Motor neuron (in vitro differentiated cells): ENCODE results near the gene GRIN3B. TPM values are rescaled to one million over a fixed set of nuclear protein-coding genes. Genes with fewer than 3 reads are reported as not detected.

ENCODE experiments used
- ATAC-seq, 8 experiments: fragments of 200-7000 bp; cut with Tn5 transposase; replicated peaks in 6 of 8; 2 replicates each; pipeline ENCODE4 v1.8.0; 2021; ENCODE audit warnings: mild to moderate bottlenecking in 8 of 8, moderate library complexity in 8 of 8
- H3K27ac ChIP-seq, 2 donors: fragments of 250-450 bp; sonication (Bioruptor Pico); 2 replicates each; pipeline ENCODE4 v1.9.0; 2021; ENCODE audit warnings: antibody characterized with exemption in 2 of 2, mild to moderate bottlenecking in 2 of 2, moderate library complexity in 1 of 2
- H3K4me1 ChIP-seq, 2 donors: fragments of 250-450 bp; sonication (Bioruptor Pico); replicated peaks in 1 of 2; 2 replicates each; pipeline ENCODE4 v1.6.1; 2021; ENCODE audit warnings: antibody characterized with exemption in 2 of 2, mild to moderate bottlenecking in 2 of 2, moderate library complexity in 1 of 2
- H3K4me3 ChIP-seq, 5 donors: fragments of 250-450 bp; sonication (Bioruptor Pico); 2 replicates each; pipeline ENCODE4 v1.9.0; 2021; ENCODE audit warnings: antibody characterized with exemption in 5 of 5, mild to moderate bottlenecking in 5 of 5, moderate library complexity in 4 of 5
- WGBS, 10 experiments: fragments of 450-650 bp; shearing (Covaris generic); methylation state at CpG; one replicate each; pipeline ENCODE4 v1.0.0; 2022; 5-methylcytosine and 5-hydroxymethylcytosine counted together
- in situ Hi-C, 9 experiments: fragments of 400-800 bp; cut with MboI; loops; one replicate each; pipeline ENCODE4 v1.15.0; 2021; ENCODE audit warnings: low sequenced_read_pairs in 9 of 9, low pct_unique_long_range_greater_than_20kb in 2 of 9; ENCODE audit not compliant: unreplicated experiment in 9 of 9
- total RNA-seq, 8 experiments: library from RNA; unstranded; fragments of 300-600 nt; gene quantifications; 2 replicates each; pipeline versions ENCODE4 v1.2.3 to v1.2.4, GENCODE V29; 2022

Gene GRIN3B
- total RNA-seq, 8 experiments from 2014 or later, result 0.08 to 1.1 (median 0.28) TPM; not detected in 1

- in situ Hi-C loops, result no loop called here
- ATAC-seq, result no peak
- Histone ChIP-seq H3K4me1 (peaks cover 21 to 55% of the 10 kb centered on the region in 2 donors), H3K4me3 (no peak overlapping the region), H3K27ac (no peak overlapping the region)
- 20 to 100% (median 93%) methylated on average over 1 to 24 of the region's 36 CpGs; no CpG with 5 or more reads in 2 of the 10 experiments for WGBS, 10 experiments
Measured at GRCh38 chr19:958967-959855, 41.0 kb upstream of the GRIN3B start.

- in situ Hi-C loops, result no loop called here
- WGBS, 10 experiments, result 73 to 100% (median 90%) methylated on average over 1 to 3 of the region's 12 CpGs; no CpG with 5 or more reads in 7 of the 10 experiments
- ATAC-seq, result no peak
- peaks cover 21 to 47% of the 10 kb centered on the region in 2 donors for H3K4me1 ChIP-seq
- H3K27ac ChIP-seq, result no peak overlapping the region
- no peak overlapping the region for H3K4me3 ChIP-seq
Measured at GRCh38 chr19:960020-960419, 40.2 kb upstream of the GRIN3B start.

- ATAC-seq, result no peak
- Histone ChIP-seq H3K27ac (no peak overlapping the region), H3K4me3 (no peak overlapping the region), H3K4me1 (peaks cover 17 to 41% of the 10 kb centered on the region in 2 donors)
- in situ Hi-C loops, result no loop called here
- 71 to 100% (median 93%) methylated on average over 1 to 4 of the region's 8 CpGs; no CpG with 5 or more reads in 7 of the 10 experiments for WGBS, 10 experiments
Measured at GRCh38 chr19:960601-960938, 39.6 kb upstream of the GRIN3B start.

- in situ Hi-C loops, result no loop called here
- H3K27ac ChIP-seq, result peak overlapping the region in 1 of 2 donors; percentile 57
- 20 to 100% (median 55%) methylated on average over 1 to 3 of the region's 14 CpGs; no CpG with 5 or more reads in 2 of the 10 experiments for WGBS, 10 experiments
- ATAC-seq, result peak; percentile 60 to 90 (median 76)
- H3K4me3 ChIP-seq, result no peak overlapping the region
- peaks cover 2 to 27% of the 10 kb centered on the region in 2 donors for H3K4me1 ChIP-seq
Measured at GRCh38 chr19:961866-962620, 38.2 kb upstream of the GRIN3B start.

- peaks cover 0 to 22% of the 10 kb centered on the region in 2 donors for H3K4me1 ChIP-seq
- WGBS, 10 experiments, result 69 to 96% (median 83%) methylated on average over 7 to 10 of the region's 31 CpGs; no CpG with 5 or more reads in 6 of the 10 experiments
- peak overlapping the region in 1 of 2 donors; percentile 11 for H3K27ac ChIP-seq
- in situ Hi-C loops, result no loop called here
- no peak for ATAC-seq
- H3K4me3 ChIP-seq, result no peak overlapping the region
Measured at GRCh38 chr19:962683-963400, 37.4 kb upstream of the GRIN3B start.

GRCh38 chr19:963486-963951 lies 36.7 kb upstream of the GRIN3B start:
- WGBS, 10 experiments, result 100% methylated on average over 1 to 2 of the region's 11 CpGs; no CpG with 5 or more reads in 8 of the 10 experiments
- Histone ChIP-seq H3K4me3 (no peak overlapping the region), H3K4me1 (peaks cover 0 to 22% of the 10 kb centered on the region in 2 donors), H3K27ac (no peak overlapping the region)
- in situ Hi-C loops, result no loop called here
- ATAC-seq, result peak in 1 of 8 experiments; percentile 6

GRCh38 chr19:964116-964520 lies 36.1 kb upstream of the GRIN3B start:
- 80 to 100% methylated on average over 1 to 6 of the region's 16 CpGs; no CpG with 5 or more reads in 8 of the 10 experiments for WGBS, 10 experiments
- in situ Hi-C loops, result no loop called here
- H3K4me1 ChIP-seq, result peaks cover 0 to 22% of the 10 kb centered on the region in 2 donors
- no peak for ATAC-seq
- H3K4me3 ChIP-seq, result no peak overlapping the region
- H3K27ac ChIP-seq, result no peak overlapping the region

- 88 to 100% (median 100%) methylated on average over 1 to 9 of the region's 19 CpGs; no CpG with 5 or more reads in 4 of the 10 experiments for WGBS, 10 experiments
- Histone ChIP-seq H3K4me3 (no peak overlapping the region), H3K27ac (no peak overlapping the region), H3K4me1 (peaks cover 0 to 22% of the 10 kb centered on the region in 2 donors)
- no peak for ATAC-seq
- in situ Hi-C loops, result no loop called here
Measured at GRCh38 chr19:964761-965694, 35.2 kb upstream of the GRIN3B start.

GRCh38 chr19:966485-967088 lies 33.6 kb upstream of the GRIN3B start:
- in situ Hi-C loops, result no loop called here
- H3K27ac ChIP-seq, result no peak overlapping the region
- WGBS, 10 experiments, result 81 to 100% (median 91%) methylated on average over 2 to 10 of the region's 17 CpGs; no CpG with 5 or more reads in 4 of the 10 experiments
- H3K4me3 ChIP-seq, result no peak overlapping the region
- ATAC-seq, result no peak
- H3K4me1 ChIP-seq, result peaks cover 0 to 11% of the 10 kb centered on the region in 2 donors

GRCh38 chr19:970695-971094 lies 29.5 kb upstream of the GRIN3B start:
- H3K4me1 ChIP-seq, result peaks cover 3 to 6% of the 10 kb centered on the region in 2 donors
- WGBS, 10 experiments, result 80 to 100% (median 96%) methylated on average over 1 to 12 of the region's 14 CpGs; no CpG with 5 or more reads in 1 of the 10 experiments
- in situ Hi-C loops, result no loop called here
- H3K27ac ChIP-seq, result no peak overlapping the region
- H3K4me3 ChIP-seq, result no peak overlapping the region
- ATAC-seq, result peak in 2 of 8 experiments; percentile 39 to 59

GRCh38 chr19:971795-972194 lies 28.4 kb upstream of the GRIN3B start:
- H3K27ac ChIP-seq, result no peak overlapping the region
- in situ Hi-C loops, result no loop called here
- ATAC-seq, result no peak
- WGBS, 10 experiments, result 80 to 100% methylated on average over 1 to 2 of the region's 24 CpGs; no CpG with 5 or more reads in 8 of the 10 experiments
- peaks cover 3 to 6% of the 10 kb centered on the region in 2 donors for H3K4me1 ChIP-seq
- no peak overlapping the region for H3K4me3 ChIP-seq
